ENCODE data around the gene GBGT1. TPM values are rescaled to one million over a fixed set of nuclear protein-coding genes. Genes with fewer than 3 reads are reported as not detected.

The GBGT1 gene
- total and polyA plus RNA-seq, 2 experiments from 2014 or later = 3.7 to 22.4 TPM

- Histone ChIP-seq H3K9me2 (ENCODE audit: insufficient read depth) (no peaks in the 10 kb centered on the region), H3K27ac (ENCODE audit: low read depth) (no peak overlapping the region), H3F3A (replicated peaks; ENCODE audit: low read depth) (no peaks in the 10 kb centered on the region), H3K4me2 (no peak overlapping the region), H3K79me2 (replicated peaks; ENCODE audit: insufficient read depth) (no peaks in the 10 kb centered on the region), H3K27me3 (ENCODE audit: insufficient read depth) (no peaks in the 10 kb centered on the region), H3K4me3 (no peak overlapping the region), H3K36me3 (ENCODE audit: insufficient read depth) (no peaks in the 10 kb centered on the region), H4K20me1 (replicated peaks; ENCODE audit: insufficient read depth) (peaks cover 10% of the 10 kb centered on the region; the same call in 1 of the 2 replicates), H2AFZ (no peak overlapping the region), H3K4me1 (ENCODE audit: insufficient read depth) (no peaks in the 10 kb centered on the region)
- ATAC-seq (no peak), DNase-seq (ENCODE audit: low spot score) (no peak)
- no peak overlapping the region for H3K27ac Mint-ChIP-seq
- TF ChIP-seq, protein P1, sequence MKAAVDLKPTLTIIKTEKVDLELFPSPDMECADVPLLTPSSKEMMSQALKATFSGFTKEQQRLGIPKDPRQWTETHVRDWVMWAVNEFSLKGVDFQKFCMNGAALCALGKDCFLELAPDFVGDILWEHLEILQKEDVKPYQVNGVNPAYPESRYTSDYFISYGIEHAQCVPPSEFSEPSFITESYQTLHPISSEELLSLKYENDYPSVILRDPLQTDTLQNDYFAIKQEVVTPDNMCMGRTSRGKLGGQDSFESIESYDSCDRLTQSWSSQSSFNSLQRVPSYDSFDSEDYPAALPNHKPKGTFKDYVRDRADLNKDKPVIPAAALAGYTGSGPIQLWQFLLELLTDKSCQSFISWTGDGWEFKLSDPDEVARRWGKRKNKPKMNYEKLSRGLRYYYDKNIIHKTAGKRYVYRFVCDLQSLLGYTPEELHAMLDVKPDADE (IDR thresholded peaks at IDR 0.05) = no peak
- TF ChIP-seq, protein P2, sequence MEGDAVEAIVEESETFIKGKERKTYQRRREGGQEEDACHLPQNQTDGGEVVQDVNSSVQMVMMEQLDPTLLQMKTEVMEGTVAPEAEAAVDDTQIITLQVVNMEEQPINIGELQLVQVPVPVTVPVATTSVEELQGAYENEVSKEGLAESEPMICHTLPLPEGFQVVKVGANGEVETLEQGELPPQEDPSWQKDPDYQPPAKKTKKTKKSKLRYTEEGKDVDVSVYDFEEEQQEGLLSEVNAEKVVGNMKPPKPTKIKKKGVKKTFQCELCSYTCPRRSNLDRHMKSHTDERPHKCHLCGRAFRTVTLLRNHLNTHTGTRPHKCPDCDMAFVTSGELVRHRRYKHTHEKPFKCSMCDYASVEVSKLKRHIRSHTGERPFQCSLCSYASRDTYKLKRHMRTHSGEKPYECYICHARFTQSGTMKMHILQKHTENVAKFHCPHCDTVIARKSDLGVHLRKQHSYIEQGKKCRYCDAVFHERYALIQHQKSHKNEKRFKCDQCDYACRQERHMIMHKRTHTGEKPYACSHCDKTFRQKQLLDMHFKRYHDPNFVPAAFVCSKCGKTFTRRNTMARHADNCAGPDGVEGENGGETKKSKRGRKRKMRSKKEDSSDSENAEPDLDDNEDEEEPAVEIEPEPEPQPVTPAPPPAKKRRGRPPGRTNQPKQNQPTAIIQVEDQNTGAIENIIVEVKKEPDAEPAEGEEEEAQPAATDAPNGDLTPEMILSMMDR (conservative IDR thresholded peaks at IDR 0.05; ENCODE audit: low read depth in 2 of 2) = no peak
- TF ChIP-seq ZNF331 (CRISPR knock-in tag; IDR thresholded peaks at IDR 0.05; ENCODE audit: low read depth) = no peak
- H3K36me3 Mint-ChIP-seq (ENCODE audit: low read depth) = no peaks in the 10 kb centered on the region; the same call in 2 of the 3 replicates
- H3K9me3 Mint-ChIP-seq = no peaks in the 10 kb centered on the region
- H3K4me3 Mint-ChIP-seq = no peak overlapping the region
- H3K4me1 Mint-ChIP-seq = peaks cover 14% of the 10 kb centered on the region
- peaks cover 21% of the 10 kb centered on the region for H3K27me3 Mint-ChIP-seq (ENCODE audit: insufficient read depth, low read depth, poor library complexity)
Measured at GRCh38 chr9:133131506-133131905, 32.2 kb downstream of the GBGT1 start.

GRCh38 chr9:133130685-133131244 is 32.9 kb downstream of the GBGT1 start:
- Histone ChIP-seq H3K27ac (ENCODE audit: low read depth) (no peak overlapping the region), H3K27me3 (ENCODE audit: insufficient read depth) (no peaks in the 10 kb centered on the region), H3K79me2 (replicated peaks; ENCODE audit: insufficient read depth) (no peaks in the 10 kb centered on the region), H3K36me3 (ENCODE audit: insufficient read depth) (no peaks in the 10 kb centered on the region), H3F3A (replicated peaks; ENCODE audit: low read depth) (no peaks in the 10 kb centered on the region), H3K4me3 (no peak overlapping the region), H2AFZ (no peak overlapping the region), H3K4me2 (no peak overlapping the region), H4K20me1 (replicated peaks; ENCODE audit: insufficient read depth) (peaks cover 10% of the 10 kb centered on the region; the same call in 1 of the 2 replicates), H3K9me2 (ENCODE audit: insufficient read depth) (no peaks in the 10 kb centered on the region), H3K4me1 (ENCODE audit: insufficient read depth) (no peaks in the 10 kb centered on the region)
- Mint-ChIP-seq H3K4me1 (peaks cover 14% of the 10 kb centered on the region), H3K4me3 (no peak overlapping the region), H3K9me3 (no peaks in the 10 kb centered on the region), H3K27ac (no peak overlapping the region), H3K36me3 (ENCODE audit: low read depth) (no peaks in the 10 kb centered on the region; the same call in 2 of the 3 replicates), H3K27me3 (ENCODE audit: insufficient read depth, low read depth, poor library complexity) (peaks cover 22% of the 10 kb centered on the region)
- DNase-seq (ENCODE audit: low spot score) (no peak), ATAC-seq (no peak)
- TF ChIP-seq, protein P3, sequence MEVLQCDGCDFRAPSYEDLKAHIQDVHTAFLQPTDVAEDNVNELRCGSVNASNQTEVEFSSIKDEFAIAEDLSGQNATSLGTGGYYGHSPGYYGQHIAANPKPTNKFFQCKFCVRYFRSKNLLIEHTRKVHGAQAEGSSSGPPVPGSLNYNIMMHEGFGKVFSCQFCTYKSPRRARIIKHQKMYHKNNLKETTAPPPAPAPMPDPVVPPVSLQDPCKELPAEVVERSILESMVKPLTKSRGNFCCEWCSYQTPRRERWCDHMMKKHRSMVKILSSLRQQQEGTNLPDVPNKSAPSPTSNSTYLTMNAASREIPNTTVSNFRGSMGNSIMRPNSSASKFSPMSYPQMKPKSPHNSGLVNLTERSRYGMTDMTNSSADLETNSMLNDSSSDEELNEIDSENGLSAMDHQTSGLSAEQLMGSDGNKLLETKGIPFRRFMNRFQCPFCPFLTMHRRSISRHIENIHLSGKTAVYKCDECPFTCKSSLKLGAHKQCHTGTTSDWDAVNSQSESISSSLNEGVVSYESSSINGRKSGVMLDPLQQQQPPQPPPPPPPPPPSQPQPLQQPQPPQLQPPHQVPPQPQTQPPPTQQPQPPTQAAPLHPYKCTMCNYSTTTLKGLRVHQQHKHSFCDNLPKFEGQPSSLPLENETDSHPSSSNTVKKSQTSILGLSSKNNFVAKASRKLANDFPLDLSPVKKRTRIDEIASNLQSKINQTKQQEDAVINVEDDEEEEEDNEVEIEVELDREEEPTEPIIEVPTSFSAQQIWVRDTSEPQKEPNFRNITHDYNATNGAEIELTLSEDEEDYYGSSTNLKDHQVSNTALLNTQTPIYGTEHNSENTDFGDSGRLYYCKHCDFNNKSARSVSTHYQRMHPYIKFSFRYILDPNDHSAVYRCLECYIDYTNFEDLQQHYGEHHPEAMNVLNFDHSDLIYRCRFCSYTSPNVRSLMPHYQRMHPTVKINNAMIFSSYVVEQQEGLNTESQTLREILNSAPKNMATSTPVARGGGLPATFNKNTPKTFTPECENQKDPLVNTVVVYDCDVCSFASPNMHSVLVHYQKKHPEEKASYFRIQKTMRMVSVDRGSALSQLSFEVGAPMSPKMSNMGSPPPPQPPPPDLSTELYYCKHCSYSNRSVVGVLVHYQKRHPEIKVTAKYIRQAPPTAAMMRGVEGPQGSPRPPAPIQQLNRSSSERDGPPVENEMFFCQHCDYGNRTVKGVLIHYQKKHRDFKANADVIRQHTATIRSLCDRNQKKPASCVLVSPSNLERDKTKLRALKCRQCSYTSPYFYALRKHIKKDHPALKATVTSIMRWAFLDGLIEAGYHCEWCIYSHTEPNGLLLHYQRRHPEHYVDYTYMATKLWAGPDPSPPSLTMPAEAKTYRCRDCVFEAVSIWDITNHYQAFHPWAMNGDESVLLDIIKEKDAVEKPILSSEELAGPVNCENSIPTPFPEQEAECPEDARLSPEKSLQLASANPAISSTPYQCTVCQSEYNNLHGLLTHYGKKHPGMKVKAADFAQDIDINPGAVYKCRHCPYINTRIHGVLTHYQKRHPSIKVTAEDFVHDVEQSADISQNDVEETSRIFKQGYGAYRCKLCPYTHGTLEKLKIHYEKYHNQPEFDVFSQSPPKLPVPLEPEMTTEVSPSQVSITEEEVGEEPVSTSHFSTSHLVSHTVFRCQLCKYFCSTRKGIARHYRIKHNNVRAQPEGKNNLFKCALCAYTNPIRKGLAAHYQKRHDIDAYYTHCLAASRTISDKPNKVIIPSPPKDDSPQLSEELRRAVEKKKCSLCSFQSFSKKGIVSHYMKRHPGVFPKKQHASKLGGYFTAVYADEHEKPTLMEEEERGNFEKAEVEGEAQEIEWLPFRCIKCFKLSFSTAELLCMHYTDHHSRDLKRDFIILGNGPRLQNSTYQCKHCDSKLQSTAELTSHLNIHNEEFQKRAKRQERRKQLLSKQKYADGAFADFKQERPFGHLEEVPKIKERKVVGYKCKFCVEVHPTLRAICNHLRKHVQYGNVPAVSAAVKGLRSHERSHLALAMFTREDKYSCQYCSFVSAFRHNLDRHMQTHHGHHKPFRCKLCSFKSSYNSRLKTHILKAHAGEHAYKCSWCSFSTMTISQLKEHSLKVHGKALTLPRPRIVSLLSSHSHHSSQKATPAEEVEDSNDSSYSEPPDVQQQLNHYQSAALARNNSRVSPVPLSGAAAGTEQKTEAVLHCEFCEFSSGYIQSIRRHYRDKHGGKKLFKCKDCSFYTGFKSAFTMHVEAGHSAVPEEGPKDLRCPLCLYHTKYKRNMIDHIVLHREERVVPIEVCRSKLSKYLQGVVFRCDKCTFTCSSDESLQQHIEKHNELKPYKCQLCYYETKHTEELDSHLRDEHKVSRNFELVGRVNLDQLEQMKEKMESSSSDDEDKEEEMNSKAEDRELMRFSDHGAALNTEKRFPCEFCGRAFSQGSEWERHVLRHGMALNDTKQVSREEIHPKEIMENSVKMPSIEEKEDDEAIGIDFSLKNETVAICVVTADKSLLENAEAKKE (CRISPR knock-in tag; IDR thresholded peaks at IDR 0.05) = no peak
- TF ChIP-seq, protein P2 (conservative IDR thresholded peaks at IDR 0.05; ENCODE audit: low read depth in 2 of 2) = no peak
- TF ChIP-seq NANOG (IDR thresholded peaks at IDR 0.05; ENCODE audit: borderline replicate concordance) = no peak
- no peak for TF ChIP-seq ZNF331 (CRISPR knock-in tag; IDR thresholded peaks at IDR 0.05; ENCODE audit: low read depth)
- TF ChIP-seq STAT1 (IDR thresholded peaks at IDR 0.05; ENCODE audit: unreplicated experiment) = no peak
- TF ChIP-seq CREB1 (CRISPR knock-in tag; IDR thresholded peaks at IDR 0.05; ENCODE audit: low read depth) = no peak
- TF ChIP-seq EZH2phosphoT487 (IDR thresholded peaks at IDR 0.05; ENCODE audit: unreplicated experiment) = no peak
- no peak for TF ChIP-seq ZNF114 (CRISPR knock-in tag; IDR thresholded peaks at IDR 0.05)

All from GM23338 (cell line).